Measurements from ENCODE around the gene GK. TPM values are rescaled to one million over a fixed set of nuclear protein-coding genes. Genes with fewer than 3 reads are reported as not detected.
A peak's percentile ranks its signal among the peaks of the same experiment; 100 is the strongest.

Gene GK
- polyA plus RNA-seq, 2 of the 4 experiments (the other 2 are of a cell fraction) = 1.4 to 7.1 TPM

DNA sequence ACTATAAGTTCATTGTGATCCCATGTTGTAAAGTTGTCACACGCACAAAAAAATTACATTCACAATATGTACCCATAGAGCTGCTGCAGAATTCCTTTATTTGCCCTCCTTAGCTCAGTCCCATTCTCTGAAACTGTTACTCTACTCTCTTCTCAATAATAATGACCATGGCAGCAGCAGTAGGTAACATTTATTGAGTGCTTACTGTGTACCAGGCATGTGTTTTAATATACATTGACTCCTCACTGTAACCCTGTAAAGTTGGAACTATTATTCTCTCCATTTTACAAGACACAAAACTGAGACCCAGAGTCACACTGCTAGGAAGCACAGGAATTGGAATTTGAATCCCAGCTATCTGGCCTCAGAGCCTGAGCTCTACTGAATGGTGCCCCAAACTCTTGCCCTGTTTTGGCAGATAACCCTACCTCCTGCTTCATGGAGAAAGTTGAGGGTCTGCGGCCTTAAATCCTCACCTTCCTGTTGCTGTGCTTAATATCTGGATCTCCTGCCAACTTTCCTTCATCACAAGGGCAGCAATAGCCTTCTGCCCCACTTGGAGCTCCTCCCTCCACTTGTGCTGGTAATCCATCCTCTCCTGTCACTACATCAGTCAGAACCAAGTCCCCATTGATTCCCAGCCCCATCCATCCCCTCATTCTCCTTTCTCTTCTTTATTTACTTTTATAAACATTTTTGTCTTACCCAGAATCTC lies 20.8 kb downstream of the GK start:
- no peak for TF ChIP-seq CHD2 (IDR thresholded peaks at IDR 0.05; ENCODE audit: low read length, partially characterized antibody)
- TF ChIP-seq, protein P1, sequence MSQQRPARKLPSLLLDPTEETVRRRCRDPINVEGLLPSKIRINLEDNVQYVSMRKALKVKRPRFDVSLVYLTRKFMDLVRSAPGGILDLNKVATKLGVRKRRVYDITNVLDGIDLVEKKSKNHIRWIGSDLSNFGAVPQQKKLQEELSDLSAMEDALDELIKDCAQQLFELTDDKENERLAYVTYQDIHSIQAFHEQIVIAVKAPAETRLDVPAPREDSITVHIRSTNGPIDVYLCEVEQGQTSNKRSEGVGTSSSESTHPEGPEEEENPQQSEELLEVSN (IDR thresholded peaks at IDR 0.05; ENCODE audit: borderline replicate concordance, low read depth) = no peak
- TF ChIP-seq ZSCAN20 (CRISPR knock-in tag; IDR thresholded peaks at IDR 0.05) = no peak
- ATAC-seq (no peak), FAIRE-seq (peak; percentile 90), DNase-seq (ENCODE audit: low read depth in 1 of 2, low spot score in 1 of 2) (no peak)
- H3K4me3 ChIP-seq = no peak overlapping the region
- CTCF ChIA-PET = interaction anchor here (1.0 kb wide), 1 partner anchor 12 kb away, joined by 3 read pairs; no protein-coding TSS in a partner anchor
- no peak overlapping the region for H3K4me2 ChIP-seq
- H3K9me3 ChIP-seq = no peaks in the 10 kb centered on the region
- no peak overlapping the region for H3K27ac ChIP-seq
- no peaks in the 10 kb centered on the region for H3K4me1 ChIP-seq
- WGBS (ENCODE audit: missing lambda C conversion rate) = 91% methylated on average over 2 of the region's 2 CpGs
- POLR2A ChIA-PET = no interaction called here

DNA sequence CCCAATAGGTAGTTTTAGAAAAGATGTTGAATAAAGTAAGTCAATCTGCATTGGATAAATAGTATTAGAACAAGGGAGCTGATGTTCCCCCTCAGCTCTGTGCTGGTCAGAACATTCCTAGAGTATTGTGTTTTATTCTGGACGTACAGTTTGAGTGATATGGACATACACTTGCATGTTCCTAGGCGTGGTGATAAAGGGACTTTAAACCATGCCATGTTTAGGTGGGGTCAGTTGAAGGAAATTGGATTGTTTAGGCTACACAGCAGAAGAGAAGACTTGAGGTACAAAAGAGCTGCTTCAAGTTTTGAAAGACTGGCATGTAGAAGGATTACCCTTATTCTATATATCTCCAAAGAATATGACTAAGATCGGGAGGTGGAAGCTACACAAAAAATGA lies 21.6 kb downstream of the GK start:
- POLR2A ChIA-PET = no interaction called here
- ATAC-seq (no peak), DNase-seq (ENCODE audit: low read depth in 1 of 2, low spot score in 1 of 2) (no peak), FAIRE-seq (no peak)
- Histone ChIP-seq H3K4me3 (no peak overlapping the region), H3K27ac (no peak overlapping the region), H3K4me2 (no peak overlapping the region), H3K9me3 (no peaks in the 10 kb centered on the region), H3K4me1 (no peaks in the 10 kb centered on the region)
- TF ChIP-seq, protein P1 (IDR thresholded peaks at IDR 0.05; ENCODE audit: borderline replicate concordance, low read depth) = no peak
- no peak for TF ChIP-seq PHF8 (IDR thresholded peaks at IDR 0.05; ENCODE audit: borderline replicate concordance, low read depth)
- TF ChIP-seq, protein P2, sequence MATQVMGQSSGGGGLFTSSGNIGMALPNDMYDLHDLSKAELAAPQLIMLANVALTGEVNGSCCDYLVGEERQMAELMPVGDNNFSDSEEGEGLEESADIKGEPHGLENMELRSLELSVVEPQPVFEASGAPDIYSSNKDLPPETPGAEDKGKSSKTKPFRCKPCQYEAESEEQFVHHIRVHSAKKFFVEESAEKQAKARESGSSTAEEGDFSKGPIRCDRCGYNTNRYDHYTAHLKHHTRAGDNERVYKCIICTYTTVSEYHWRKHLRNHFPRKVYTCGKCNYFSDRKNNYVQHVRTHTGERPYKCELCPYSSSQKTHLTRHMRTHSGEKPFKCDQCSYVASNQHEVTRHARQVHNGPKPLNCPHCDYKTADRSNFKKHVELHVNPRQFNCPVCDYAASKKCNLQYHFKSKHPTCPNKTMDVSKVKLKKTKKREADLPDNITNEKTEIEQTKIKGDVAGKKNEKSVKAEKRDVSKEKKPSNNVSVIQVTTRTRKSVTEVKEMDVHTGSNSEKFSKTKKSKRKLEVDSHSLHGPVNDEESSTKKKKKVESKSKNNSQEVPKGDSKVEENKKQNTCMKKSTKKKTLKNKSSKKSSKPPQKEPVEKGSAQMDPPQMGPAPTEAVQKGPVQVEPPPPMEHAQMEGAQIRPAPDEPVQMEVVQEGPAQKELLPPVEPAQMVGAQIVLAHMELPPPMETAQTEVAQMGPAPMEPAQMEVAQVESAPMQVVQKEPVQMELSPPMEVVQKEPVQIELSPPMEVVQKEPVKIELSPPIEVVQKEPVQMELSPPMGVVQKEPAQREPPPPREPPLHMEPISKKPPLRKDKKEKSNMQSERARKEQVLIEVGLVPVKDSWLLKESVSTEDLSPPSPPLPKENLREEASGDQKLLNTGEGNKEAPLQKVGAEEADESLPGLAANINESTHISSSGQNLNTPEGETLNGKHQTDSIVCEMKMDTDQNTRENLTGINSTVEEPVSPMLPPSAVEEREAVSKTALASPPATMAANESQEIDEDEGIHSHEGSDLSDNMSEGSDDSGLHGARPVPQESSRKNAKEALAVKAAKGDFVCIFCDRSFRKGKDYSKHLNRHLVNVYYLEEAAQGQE (IDR thresholded peaks at IDR 0.05) = no peak
- no peak for TF ChIP-seq ZFP36 (IDR thresholded peaks at IDR 0.05; ENCODE audit: borderline replicate concordance, partially characterized antibody)
- TF ChIP-seq HOXB5 (CRISPR knock-in tag; IDR thresholded peaks at IDR 0.05) = no peak
- TF ChIP-seq RFX5 (IDR thresholded peaks at IDR 0.05) = no peak
- no peak for TF ChIP-seq ZSCAN20 (CRISPR knock-in tag; IDR thresholded peaks at IDR 0.05)
- no peak for TF ChIP-seq NR3C1 (IDR thresholded peaks at IDR 0.05)
- no peak for TF ChIP-seq BHLHE40 (IDR thresholded peaks at IDR 0.05; ENCODE audit: low read depth, low read length)
- TF ChIP-seq CHD2 (IDR thresholded peaks at IDR 0.05; ENCODE audit: low read length, partially characterized antibody) = no peak
- TF ChIP-seq HEYL (CRISPR knock-in tag; IDR thresholded peaks at IDR 0.05) = no peak
- WGBS (ENCODE audit: missing lambda C conversion rate) = 65% methylated on average over 3 of the region's 3 CpGs
- CTCF ChIA-PET = interaction anchor here (1.0 kb wide), 1 partner anchor 11 kb away, joined by 3 read pairs; no protein-coding TSS in a partner anchor

DNA sequence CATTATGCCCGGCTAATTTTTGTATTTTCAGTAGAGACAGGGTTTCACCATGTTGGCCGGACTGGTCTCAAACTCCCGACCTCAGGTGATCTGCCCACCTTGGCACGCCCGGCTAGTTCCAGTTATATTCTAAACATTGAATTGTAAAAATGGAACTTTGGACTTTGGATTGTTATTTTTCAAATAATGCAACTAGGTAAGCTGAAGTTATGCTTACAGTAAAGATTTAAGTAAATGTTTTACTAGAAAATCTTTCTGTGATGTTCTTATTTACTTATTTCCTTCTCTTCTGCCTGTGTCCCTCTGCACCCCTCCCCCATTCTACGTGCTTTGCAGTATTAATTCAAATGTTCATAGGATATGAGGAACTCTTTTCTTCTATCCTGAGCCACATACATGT lies 26.1 kb downstream of the GK start:
- H3K4me1 ChIP-seq = no peaks in the 10 kb centered on the region
- ChIA-PET POLR2A (no interaction called here), CTCF (no interaction called here)
- no peak for DNase-seq (ENCODE audit: low read depth in 1 of 2, low spot score in 1 of 2)
- H3K27ac ChIP-seq = no peak overlapping the region
- H3K9me3 ChIP-seq = no peaks in the 10 kb centered on the region
- no peak for ATAC-seq
- no peak for TF ChIP-seq TP53 (CRISPR knock-in tag; IDR thresholded peaks at IDR 0.05)
- no peak for TF ChIP-seq RAD21 (conservative IDR thresholded peaks at IDR 0.05 in 1 of 2, IDR thresholded peaks at IDR 0.05 in 1 of 2)
- TF ChIP-seq, protein P3, sequence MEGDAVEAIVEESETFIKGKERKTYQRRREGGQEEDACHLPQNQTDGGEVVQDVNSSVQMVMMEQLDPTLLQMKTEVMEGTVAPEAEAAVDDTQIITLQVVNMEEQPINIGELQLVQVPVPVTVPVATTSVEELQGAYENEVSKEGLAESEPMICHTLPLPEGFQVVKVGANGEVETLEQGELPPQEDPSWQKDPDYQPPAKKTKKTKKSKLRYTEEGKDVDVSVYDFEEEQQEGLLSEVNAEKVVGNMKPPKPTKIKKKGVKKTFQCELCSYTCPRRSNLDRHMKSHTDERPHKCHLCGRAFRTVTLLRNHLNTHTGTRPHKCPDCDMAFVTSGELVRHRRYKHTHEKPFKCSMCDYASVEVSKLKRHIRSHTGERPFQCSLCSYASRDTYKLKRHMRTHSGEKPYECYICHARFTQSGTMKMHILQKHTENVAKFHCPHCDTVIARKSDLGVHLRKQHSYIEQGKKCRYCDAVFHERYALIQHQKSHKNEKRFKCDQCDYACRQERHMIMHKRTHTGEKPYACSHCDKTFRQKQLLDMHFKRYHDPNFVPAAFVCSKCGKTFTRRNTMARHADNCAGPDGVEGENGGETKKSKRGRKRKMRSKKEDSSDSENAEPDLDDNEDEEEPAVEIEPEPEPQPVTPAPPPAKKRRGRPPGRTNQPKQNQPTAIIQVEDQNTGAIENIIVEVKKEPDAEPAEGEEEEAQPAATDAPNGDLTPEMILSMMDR (IDR thresholded peaks at IDR 0.05) = no peak
- no peak for TF ChIP-seq CHD2 (IDR thresholded peaks at IDR 0.05; ENCODE audit: low read length, partially characterized antibody)
- TF ChIP-seq ZSCAN20 (CRISPR knock-in tag; IDR thresholded peaks at IDR 0.05) = no peak
- TF ChIP-seq CEBPB (IDR thresholded peaks at IDR 0.05) = no peak
- TF ChIP-seq RARB (CRISPR knock-in tag; IDR thresholded peaks at IDR 0.05) = no peak
- no peak for TF ChIP-seq POLR2AphosphoS2 (conservative IDR thresholded peaks at IDR 0.05; ENCODE audit: low read length)
- TF ChIP-seq MYC (IDR thresholded peaks at IDR 0.05; ENCODE audit: borderline replicate concordance, low read length) = no peak
- TF ChIP-seq POLR2A (IDR thresholded peaks at IDR 0.05; ENCODE audit: low read length) = no peak
- TF ChIP-seq ZC3H11A (IDR thresholded peaks at IDR 0.05) = no peak
- TF ChIP-seq FOSL2 (IDR thresholded peaks at IDR 0.05) = no peak
- no peak for TF ChIP-seq FOSL2 (CRISPR knock-in tag; IDR thresholded peaks at IDR 0.05)
- H3K4me2 ChIP-seq = peak overlapping the region; percentile 25; the same call in 1 of the 3 replicates
- no peak overlapping the region for H3K4me3 ChIP-seq
- peak; percentile 46 for FAIRE-seq
- WGBS (ENCODE audit: missing lambda C conversion rate) = 67% methylated on average over 6 of the region's 6 CpGs
